ENCODE measurements around the gene LYPD6B. TPM values are rescaled to one million over a fixed set of nuclear protein-coding genes. Genes with fewer than 3 reads are reported as not detected.

LYPD6B gene
- polyA plus RNA-seq, 1 of the 3 experiments (the other 2 are of a cell fraction) = 18.2 TPM

GRCh38 chr2:149031396-149031795 is 7.1 kb upstream of the LYPD6B start (continued):
- TF ChIP-seq REST (IDR thresholded peaks at IDR 0.05; ENCODE audit: low read depth, low read length) = no peak

- 77% methylated on average over 8 of the region's 8 CpGs for WGBS (ENCODE audit: low lambda C conversion rate)
- Histone ChIP-seq H3K9me2 (no peaks in the 10 kb centered on the region), H3K4me1 (ENCODE audit: control insufficient read depth in 1 of 2, insufficient read depth in 2 of 2, low read depth in 1 of 2, low read length in 1 of 2) (peaks cover 0 to 4% of the 10 kb centered on the region in 2 experiments; a peak in 1 of 4 replicates), H3K9me3 (no peaks in the 10 kb centered on the region), H3K36me3 (replicated peaks in 1 of 2; ENCODE audit: control insufficient read depth in 1 of 2, insufficient read depth in 2 of 2, low read length in 1 of 2) (no peaks in the 10 kb centered on the region), H3K4me2 (no peak overlapping the region), H4K20me1 (ENCODE audit: insufficient read depth) (no peaks in the 10 kb centered on the region), H3K9ac (no peak overlapping the region), H3K27me3 (ENCODE audit: insufficient read depth) (no peaks in the 10 kb centered on the region), H3K27ac (ENCODE audit: low read depth in 2 of 2, low read length in 1 of 2) (no peak overlapping the region), H3K4me3 (ENCODE audit: low read depth in 2 of 2, low read length in 1 of 2) (no peak overlapping the region), H3F3A (replicated peaks; ENCODE audit: insufficient read depth) (no peaks in the 10 kb centered on the region), H2AFZ (ENCODE audit: low read depth) (no peak overlapping the region), H3K79me2 (ENCODE audit: insufficient read depth) (no peaks in the 10 kb centered on the region)
- POLR2A ChIA-PET = no interaction called here
- no peak for DNase-seq
- TF ChIP-seq USF2 (IDR thresholded peaks at IDR 0.05; ENCODE audit: borderline replicate concordance, low read depth, low read length) = no peak
- TF ChIP-seq EZH2phosphoT487 (IDR thresholded peaks at IDR 0.05; ENCODE audit: borderline replicate concordance, low read depth) = no peak
- CTCF ChIA-PET = interaction anchor here (1.2 to 6.0 kb wide), 3 partner anchors 16 to 528 kb away, joined by 3 to 55 read pairs (median 4); no protein-coding TSS in a partner anchor
Observed at GRCh38 chr2:149033716-149034115, 4.8 kb upstream of the LYPD6B start.

GRCh38 chr2:149034406-149034805 is 4.1 kb upstream of the LYPD6B start:
- POLR2A ChIA-PET = no interaction called here

More at GRCh38 chr2:149034406-149034805, 4.1 kb upstream of the LYPD6B start:
- 86% methylated on average over 3 of the region's 6 CpGs for whole genome bisulfite sequencing (ENCODE audit: low lambda C conversion rate)
- Histone ChIP-seq H3K9ac (no peak overlapping the region), H3K36me3 (replicated peaks in 1 of 2; ENCODE audit: control insufficient read depth in 1 of 2, insufficient read depth in 2 of 2, low read length in 1 of 2) (no peaks in the 10 kb centered on the region), H3K79me2 (ENCODE audit: insufficient read depth) (no peaks in the 10 kb centered on the region; the same call in 1 of the 2 replicates), H2AFZ (ENCODE audit: low read depth) (no peak overlapping the region), H3K4me1 (ENCODE audit: control insufficient read depth in 1 of 2, insufficient read depth in 2 of 2, low read depth in 1 of 2, low read length in 1 of 2) (peaks cover 0 to 7% of the 10 kb centered on the region in 2 experiments; a peak in 1 of 4 replicates), H3K27ac (ENCODE audit: low read depth in 2 of 2, low read length in 1 of 2) (no peak overlapping the region), H3K9me2 (no peaks in the 10 kb centered on the region), H3K27me3 (ENCODE audit: insufficient read depth) (no peaks in the 10 kb centered on the region), H4K20me1 (ENCODE audit: insufficient read depth) (no peaks in the 10 kb centered on the region), H3K4me3 (ENCODE audit: low read depth in 2 of 2, low read length in 1 of 2) (no peak overlapping the region), H3F3A (replicated peaks; ENCODE audit: insufficient read depth) (no peaks in the 10 kb centered on the region), H3K9me3 (no peaks in the 10 kb centered on the region), H3K4me2 (no peak overlapping the region)
- CTCF ChIA-PET = interaction anchor here (0.8 to 1.4 kb wide), 3 partner anchors 17 to 527 kb away, joined by 3 to 5 read pairs (median 3); no protein-coding TSS in a partner anchor
- TF ChIP-seq MXI1 (IDR thresholded peaks at IDR 0.05; ENCODE audit: low read depth, low read length) = no peak
- TF ChIP-seq POLR2AphosphoS5 (IDR thresholded peaks at IDR 0.05; ENCODE audit: low read depth, low read length) = no peak
- no peak for TF ChIP-seq EZH2phosphoT487 (IDR thresholded peaks at IDR 0.05; ENCODE audit: borderline replicate concordance, low read depth)
- TF ChIP-seq RCOR1 (IDR thresholded peaks at IDR 0.05; ENCODE audit: low read length) = no peak
- TF ChIP-seq MAX (IDR thresholded peaks at IDR 0.05; ENCODE audit: low read depth) = no peak
- DNase-seq = no peak

All from SK-N-SH (cell line).